HL-60 (cell line): ENCODE data around the gene KIF26B.

Experiments used
- CTCF ChIP-seq: IDR thresholded peaks from one replicate; pipeline ENCODE4 v1.5.1; 2011; ENCODE audit warnings: low read length, control low read depth, inconsistent platforms; ENCODE audit not compliant: insufficient read depth
- GABPA ChIP-seq: IDR thresholded peaks from 2 replicates; pipeline ENCODE4 v1.6.1; 2012; ENCODE audit warnings: low read depth
- POLR2AphosphoS5 ChIP-seq: IDR thresholded peaks from 2 replicates; pipeline ENCODE4 v1.6.1; 2012; ENCODE audit warnings: low read depth
- REST ChIP-seq: IDR thresholded peaks from 2 replicates; pipeline ENCODE4 v1.6.1; 2012; ENCODE audit warnings: low read depth; ENCODE audit not compliant: insufficient replicate concordance
- SPI1 ChIP-seq: IDR thresholded peaks from 2 replicates; pipeline ENCODE4 v1.6.1; 2012; ENCODE audit warnings: low read depth, mild to moderate bottlenecking, borderline replicate concordance

- TF ChIP-seq CTCF (no peak), POLR2AphosphoS5 (no peak), SPI1 (no peak), GABPA (no peak), REST (no peak)
Measured at GRCh38 chr1:245241526-245242130, 86.8 kb downstream of the KIF26B start.
